Medulla oblongata (tissue), 1 donor: ENCODE results near the gene DDX54.

Experiments used
- DNase-seq: peaks from one replicate; pipeline ENCODE4 v3.0.0-alpha.2; 2015; ENCODE audit errors: extremely low spot score

Gene DDX54

DNA sequence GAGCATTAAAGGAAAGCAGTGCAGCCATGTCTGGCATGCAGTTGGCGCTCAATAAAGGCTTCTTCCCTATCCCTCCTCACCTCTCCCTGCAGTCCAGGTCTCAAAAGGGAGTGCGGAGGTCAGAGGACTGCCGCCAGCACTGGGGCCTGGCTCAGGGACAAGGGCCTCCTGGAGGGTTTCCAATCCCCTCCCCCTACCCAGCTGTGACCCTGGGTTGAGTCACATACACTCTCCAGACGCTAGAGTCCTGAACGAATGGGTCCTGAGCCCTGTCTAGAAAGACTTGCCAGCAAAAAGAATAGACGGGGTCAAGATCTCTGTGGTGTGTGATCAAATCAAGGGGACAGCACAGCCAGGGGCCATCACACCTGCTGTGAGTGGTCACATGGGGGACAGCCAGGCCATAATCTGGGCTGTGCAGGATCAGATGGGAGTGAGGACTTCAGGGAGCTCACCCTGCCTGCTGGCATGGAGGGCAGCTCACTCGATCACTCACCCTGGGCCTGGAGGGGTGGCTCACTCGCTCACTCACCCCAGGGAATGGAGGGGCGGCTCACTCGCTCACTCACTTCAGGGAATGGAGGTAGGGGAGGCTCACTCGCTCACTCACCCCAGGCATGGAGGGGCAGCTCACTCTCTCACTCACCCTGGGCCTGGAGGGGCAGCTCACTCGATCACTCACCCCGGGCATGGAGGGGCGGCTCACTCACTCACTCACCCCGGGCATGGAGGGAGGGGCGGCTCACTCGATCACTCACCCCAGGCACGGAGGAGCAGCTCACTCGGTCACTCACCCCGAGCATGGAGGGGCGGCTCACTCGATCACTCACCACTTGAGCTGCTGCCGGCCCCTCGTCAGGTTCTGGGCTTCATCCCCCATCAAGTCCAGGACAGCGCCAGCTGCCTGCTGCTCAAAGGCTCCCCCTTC is 22.9 kb downstream of the DDX54 start:
- no peak for DNase-seq

DNA sequence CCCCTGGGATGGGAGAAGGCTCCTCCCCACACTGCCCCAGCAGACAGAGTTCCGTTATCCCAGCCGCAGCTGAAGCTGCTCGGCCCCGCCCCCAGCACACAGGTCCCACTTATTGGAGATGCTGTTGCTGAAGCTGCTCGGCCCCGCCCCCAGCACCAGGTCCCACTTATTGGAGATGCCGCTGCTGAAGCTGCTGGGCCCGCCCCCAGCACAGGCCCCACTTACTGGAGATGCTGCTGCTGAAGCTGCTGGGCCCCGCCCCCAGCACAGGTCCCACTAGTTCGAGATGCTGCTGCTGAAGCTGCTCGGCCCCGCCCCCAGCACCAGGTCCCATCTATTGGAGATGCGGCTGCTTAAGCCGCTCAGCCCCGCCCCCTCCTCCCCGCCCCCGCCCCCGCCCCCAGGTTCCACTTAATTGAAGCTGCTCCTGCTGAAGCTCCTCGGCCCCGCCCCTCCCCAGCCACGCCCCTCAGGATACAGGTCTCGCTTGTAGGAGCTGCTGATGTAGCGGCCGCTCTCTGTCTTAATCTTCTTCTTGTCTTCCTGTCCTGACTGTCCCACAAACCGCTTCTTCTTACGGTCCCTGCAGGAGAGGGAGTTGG is 23.8 kb downstream of the DDX54 start:
- no peak for DNase-seq

DNA sequence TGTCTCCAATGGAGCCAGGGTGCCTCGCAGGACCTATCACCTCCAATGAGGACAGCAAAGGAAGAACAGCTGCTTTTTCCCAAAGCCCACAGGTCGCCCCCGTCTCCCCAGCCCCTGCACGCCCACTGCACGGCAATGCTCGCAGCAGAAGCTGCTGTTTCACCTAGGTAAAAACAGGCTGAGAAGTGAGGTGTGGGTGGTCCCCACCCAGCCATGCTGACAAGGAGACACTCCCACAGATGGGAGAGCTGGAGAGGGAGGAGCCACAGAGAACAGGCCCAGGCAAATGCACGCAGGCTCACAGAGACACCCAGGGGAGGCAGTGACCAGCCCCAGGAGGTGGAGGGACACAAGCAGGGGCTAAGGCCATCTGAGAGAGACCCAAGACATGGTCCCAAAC is 25.3 kb downstream of the DDX54 start:
- DNase-seq, result no peak

DNA sequence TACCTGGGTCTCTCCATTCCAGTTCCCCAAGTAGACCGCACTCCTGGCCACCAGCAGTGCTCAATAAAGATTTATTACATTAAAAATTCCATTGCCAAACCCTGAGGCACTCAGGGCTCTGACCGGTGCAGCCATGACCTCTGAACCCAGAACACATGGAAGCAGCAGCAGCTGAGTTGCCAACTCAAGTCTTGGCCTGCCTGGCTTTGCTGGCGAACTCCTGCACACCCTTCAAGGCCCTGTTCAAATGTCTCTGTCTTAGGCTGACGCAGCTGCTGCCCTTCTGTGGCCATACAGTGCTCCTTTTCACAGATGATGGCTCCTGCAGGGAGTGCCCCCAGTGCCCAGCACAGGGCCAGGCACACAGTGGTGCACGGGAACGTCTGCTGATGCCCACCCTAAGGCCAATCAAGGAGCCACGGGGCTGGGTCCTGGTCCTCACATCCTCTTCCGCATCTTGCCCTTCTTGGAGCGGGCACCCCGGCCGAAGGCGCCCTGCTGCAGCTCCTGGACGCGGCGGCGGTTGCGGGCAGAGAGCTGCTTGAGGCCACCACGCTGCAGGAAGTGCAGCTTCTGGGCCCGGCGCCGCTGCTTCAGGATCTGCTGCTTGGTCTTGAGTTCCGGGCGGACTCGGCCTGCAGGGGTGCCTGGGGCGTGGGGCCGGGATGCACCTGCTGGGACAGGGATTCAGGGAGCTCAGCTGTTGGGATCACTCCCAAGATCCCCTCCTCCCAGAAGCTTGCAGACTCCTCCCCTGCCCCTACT is 26.7 kb downstream of the DDX54 start:
- no peak for DNase-seq

DNA sequence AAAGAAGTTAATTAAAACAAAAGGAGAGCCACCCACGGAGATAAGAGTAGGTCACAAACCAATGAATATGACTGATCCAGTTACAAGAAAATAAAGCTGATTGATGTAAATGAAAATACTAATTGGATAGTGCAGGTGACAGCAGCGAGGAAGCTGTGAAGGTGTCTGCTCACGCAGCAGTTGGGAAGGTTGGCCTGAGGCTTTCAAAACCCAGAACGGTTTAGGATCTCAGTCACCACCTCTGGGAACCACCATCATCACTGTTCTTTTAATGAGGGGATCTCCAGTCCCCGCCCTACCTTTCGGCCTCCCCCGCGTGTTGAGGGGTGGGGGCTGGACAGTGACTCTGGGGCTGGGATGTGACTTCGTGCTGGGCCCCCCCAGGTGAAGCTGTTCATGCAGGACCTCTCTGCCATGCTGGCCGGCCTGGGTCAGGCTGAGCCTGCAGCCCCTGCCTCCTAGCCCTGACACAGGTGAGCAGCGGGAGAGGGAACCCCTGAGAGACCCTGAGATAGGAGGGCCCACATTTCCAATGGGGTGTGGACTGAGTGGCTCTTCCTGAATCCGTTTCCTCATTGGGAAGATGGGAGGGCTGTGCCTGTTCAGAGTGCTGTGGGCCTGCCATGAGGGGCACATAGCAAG is 27.9 kb downstream of the DDX54 start:
- no peak for DNase-seq

DNA sequence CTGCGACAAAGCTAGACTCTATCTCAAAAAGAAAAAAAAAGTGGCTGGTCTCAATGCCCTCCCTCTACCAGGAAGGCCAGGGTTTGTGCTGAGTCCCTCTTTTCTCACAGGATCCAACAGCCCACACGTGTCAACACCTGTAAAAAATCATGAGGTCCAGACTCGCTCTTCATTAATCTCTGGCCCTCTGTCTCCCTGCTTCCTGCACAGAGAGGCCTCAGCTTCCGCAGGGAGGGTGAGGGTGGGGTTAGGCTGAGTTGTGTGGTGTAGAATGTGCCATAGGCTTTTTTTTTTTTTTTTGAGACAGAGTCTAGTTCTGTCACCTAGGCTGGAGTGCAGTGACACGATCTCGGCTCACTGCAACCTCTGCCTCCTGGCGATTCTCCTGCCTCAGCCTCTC is 29.6 kb downstream of the DDX54 start:
- DNase-seq, result no peak

DNA sequence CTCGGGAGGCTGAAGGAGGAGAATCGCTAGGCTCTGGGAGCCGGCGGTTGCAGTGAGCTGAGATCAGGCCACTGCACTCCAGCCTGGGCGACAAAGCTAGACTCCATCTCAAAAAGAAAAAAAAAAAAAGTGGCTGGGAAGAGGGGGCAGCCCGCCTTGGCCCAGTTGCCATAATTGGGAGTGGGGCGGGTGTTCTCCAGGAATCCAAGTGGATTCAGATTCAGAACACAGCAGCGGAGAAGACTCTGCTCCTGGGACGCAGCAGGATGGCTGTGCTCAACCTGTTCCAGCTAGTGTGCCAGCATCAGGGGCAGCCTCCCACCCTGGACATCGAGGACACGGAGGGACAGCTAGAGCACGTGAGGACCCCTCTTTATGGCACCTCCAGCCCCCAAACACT is 30.2 kb downstream of the DDX54 start:
- DNase-seq, result no peak

DNA sequence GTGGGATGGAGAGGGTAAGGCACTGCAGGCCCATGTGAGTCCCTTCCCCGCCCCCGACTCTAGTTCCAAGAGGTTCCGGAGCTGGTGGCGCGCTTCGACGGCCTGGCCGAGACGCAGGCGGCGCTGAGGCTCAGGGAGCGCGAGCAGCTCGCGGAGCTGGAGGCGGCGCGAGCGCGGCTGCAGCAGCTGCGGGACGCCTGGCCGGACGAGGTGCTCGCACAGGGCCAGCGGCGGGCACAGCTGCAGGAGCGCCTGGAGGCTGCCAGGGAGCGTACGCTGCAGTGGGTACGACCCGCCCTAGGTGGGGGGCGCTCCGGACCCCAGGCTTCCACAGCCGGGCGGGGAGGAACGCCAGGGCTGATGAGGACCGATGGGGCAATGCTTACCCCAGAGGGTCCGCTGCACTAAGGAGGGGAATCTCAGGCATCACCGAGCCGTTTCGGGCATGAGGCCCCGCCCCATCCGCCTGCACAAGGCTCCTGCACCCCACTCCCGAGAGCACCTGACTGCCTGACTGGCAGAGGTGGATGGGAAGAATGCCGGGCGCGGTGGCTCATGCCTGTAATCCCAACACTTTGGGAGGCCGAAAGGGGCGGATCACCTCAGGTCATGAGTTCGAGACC is 30.8 kb downstream of the DDX54 start:
- DNase-seq, result no peak

DNA sequence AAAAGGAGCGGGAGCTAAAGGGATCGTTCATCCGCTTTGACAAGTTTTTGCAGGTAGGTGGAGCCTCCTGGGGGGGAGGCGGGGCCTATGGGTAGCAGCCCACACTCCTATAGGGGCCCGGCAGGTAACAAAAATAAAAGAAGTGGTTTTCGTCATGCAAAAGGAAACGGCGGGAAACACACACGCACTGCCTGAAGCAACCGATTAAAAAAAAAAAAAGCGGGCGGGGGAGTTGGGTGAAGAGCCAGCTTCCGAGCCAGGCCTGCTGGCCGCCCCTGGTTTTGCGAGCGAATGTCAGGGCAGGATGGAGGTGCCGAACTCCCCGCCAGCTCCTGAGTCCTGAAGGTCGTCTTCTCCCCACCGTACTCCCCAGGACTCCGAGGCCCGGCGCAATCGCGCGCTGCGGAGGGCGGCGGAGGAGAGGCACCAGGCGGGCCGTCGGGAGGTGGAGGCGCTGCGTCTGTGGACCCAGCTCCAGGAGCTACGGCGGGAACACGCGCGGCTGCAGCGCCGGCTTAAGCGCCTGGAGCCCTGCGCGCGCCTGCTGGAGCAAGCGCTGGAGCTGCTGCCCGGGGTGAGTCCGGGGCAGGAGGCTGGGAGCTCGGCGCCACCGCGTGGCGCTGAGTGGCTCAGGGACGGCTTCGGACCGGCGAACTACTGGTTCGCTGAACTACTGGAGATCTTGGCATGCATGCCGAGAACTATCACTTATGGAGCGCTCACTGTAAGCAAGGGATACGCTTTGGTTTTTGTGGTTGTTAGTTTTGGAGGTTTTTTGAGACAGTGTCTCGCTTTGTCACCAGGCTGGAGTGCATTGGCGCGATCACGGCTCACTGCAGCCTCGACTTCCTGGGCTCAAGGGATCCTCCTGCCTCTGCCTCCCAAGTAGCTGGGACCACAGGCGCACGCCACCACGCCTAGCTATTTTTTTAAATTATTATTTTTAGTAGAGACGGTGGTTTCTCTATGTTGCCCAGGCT is 32.2 kb downstream of the DDX54 start:
- peak; percentile 78 for DNase-seq

DNA sequence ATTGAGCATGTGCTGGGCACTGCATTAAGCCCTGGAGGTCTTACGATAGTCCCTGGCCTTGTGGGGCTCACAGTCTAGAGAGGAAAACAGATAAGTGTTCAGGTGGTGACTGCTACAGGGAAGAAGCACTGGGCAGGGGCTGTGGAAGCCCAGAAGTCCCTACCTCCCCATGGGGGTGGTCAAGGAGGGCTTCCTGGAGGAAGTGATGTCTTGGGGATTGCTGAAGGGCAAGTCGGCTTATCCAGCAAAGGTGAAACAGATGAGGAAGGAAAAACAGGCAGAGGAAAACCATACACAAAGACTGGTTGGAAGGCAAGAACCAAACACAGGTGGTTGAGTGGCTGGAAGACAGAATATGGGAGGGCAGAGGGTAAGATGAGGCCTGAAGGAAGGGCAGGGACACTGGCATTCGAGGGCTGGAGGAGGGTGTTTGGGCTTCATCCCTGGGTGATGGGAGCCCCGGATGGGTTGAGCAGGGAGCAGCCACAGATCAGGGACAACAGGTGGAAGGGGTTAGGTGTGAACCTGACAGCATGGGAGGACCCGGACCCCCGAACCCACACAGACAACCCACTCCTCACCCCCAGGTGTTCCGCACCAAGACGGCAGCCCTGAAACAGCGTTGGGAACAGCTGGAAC is 33.0 kb downstream of the DDX54 start:
- DNase-seq, result no peak

DNA sequence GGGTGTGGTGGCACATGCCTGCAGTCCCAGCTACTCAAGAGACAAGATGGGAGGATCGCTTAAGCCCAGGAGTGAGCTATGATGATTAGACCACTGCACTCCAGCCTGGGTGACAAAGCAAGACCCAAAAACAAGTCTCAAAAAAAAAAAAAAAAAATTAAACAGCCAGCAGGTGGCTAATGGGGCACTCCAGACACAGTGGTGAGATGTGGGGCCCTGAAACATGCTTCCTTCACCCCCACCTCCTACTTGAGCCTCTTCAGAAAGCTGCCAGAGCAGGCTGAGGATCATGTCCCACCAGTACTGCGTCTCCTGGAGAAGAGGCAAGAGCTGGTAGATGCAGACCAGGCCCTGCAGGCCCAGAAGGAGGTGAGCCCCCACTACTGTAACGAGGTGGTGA is 33.6 kb downstream of the DDX54 start:
- DNase-seq, result no peak

DNA sequence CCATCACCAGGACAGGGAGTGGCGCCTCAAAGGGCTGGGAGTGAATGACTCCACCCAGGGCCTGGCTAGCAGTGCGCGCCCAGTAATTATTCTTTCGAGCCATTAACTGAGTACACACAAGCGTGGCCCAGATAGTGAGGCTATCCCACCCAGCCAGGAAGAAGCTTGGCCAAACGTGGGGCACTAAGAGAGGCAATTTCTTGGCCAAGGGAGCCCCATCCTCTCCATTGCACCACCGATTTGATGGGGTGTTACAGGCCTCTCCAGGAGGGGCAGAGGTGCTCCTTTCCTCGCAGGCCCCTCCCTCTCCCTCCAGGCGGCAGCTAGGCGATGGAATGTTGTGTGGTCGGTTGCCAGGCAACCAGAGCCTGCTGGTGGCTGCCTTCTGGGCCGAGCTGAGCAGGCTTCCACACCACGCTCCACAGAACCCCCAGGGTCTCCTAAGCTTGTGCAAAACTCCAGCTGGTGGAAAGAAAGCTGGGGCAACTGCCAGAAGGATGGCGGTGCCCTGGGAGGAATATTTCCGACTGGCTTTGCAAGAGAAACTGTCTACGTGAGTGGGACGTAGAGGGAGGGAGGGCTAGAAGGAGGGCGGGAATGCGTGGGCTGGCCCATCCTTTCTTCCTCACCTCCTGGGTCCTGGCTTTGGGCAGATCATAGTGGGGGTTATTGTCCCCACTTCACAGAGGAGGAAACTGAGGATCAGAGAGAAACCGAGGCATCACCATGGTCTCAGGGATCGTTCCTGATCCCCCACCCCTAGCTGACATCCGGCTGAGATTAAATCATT is 35.7 kb downstream of the DDX54 start, which contains the start of gene CFAP73:
TSS of gene CFAP73 (plus strand) at position 364 of the 790 bp plus-strand sequence. CDS start at position 498, 134 bp downstream.
- peak; percentile 54 for DNase-seq

DNA sequence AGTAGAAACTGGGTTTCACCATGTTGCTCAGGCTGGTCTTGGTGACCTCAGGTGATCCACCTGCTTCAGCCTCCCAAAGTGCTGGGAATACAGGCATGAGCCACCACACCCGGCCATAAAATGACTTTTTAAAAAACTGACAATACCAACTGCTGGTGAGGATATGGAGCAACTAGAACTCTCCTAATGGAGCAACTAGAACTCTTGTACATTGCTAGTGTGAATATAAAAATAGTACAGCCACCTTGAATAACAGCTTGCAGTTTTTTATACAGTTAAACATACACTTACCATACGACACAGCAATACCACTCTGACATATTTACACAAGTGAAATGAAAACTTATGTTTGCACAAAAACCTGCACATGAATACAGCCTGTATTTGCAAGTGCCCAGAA is 38.3 kb downstream of the DDX54 start:
- DNase-seq, result no peak

DNA sequence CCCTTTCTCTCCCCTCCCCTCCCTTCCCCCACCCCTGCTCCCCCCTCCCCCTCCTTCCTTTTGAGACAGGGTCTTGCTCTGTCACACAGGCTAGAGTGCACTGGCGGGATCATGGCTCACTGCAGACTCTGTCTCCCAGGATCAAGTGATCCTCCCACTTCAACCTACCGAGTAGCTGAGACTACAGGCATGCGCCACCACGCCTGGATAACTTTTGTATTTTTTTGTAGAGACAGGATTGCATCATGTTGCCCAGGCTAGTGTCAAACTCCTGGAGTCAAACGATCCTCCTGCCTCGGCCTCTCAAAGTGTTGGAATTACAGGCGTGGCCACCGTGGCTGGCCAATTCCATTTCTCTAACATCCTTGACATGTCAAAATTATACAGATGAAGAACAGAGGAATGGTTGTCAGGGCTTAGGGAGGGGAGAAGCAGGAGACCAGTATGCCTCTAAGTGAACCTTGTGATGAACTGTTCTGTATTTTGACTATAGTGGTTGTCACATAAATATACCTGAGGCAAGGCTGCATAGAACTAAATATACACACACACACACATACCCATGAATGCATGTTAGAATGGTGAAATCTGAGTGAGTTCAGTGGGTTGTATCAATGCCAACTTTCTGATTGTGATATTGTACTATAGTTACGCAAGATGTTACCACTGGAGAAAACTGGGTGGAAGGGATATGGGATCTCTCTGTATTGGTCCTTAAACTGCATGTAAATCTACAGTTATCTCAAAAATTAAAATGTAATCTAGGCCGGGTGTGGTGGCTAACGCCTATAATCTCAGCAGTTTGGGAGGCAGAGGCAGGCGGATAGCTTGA is 39.3 kb downstream of the DDX54 start:
- DNase-seq, result no peak

DNA sequence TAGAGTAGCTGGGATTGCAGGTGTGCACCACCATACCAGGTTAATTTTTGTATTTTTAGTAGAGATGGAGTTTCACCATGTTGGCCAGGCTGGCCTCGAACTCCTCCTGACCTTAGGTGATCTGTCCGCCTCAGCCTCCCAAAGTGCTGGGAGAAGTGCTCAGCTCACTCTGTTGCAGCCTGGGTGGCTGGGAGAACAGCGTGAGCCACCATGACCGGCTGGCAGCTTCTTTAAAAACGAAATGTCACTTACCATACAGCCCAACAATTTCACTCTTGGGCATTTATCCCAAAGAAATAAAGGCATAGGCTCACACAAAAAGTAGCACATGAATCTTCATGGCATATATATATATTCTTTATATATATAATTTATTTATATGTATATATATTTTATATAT is 40.5 kb downstream of the DDX54 start:
- no peak for DNase-seq

DNA sequence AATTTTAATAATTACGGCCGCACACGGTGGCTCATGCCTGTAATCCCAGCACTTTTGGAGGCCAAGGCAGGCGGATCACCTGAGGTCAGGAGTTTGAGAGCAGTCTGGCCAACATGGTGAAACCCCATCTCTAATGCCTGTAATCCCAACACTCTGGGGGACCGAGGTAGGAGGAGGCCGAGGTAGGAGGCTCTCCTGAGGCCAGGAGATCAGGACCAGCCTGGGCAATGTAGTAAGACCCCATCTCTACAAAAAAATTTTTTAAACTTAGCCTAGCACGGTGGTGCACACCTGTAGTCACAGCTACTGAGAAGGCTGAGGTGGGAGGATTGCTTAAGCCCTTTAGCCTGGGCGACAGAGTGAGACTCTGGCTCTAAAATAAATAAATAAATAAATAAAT is 41.3 kb downstream of the DDX54 start:
- no peak for DNase-seq

DNA sequence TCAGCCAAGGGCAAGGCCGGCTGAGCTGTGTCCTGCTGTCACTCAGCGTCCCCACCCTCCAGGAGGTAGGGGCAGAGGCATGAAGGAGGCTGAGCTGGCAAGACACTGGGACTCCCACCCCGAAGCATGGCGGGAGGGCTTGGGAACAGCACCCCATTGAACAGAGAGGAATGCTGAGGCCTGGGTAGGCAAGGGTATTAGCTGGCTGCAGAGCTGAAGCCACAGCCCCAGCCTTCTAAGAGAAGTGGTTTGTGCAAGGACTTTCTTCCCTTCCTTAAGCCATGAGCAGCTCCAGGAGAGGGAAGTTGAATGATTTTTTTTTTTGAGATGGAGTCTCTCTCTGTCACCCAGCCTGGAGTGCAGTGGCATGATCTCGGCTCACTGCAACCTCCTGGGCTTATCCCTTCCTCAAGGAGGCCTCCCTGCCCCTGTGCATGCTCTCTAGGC is 42.4 kb downstream of the DDX54 start:
- DNase-seq, result no peak
